DLD1 (cell line): Measurements from ENCODE around the gene ECE2.

Experiments used
- in situ Hi-C: cut with HindIII; loops from 2 replicates; pipeline ENCODE4 v1.10.0; 2017; ENCODE audit warnings: low sequenced_read_pairs

Gene ECE2

GRCh38 chr3:184239221-184239620 lies 36.6 kb upstream of the ECE2 start:
- in situ Hi-C loops: loop anchor here (25.0 kb wide), 1 partner anchor 352 kb away; the partner anchor contains the start of gene PARL

- in situ Hi-C loops: loop anchor here (25.0 kb wide), 1 partner anchor 352 kb away; the partner anchor contains the start of gene PARL
These were observed 36.1 kb upstream of the ECE2 start for GRCh38 chr3:184239708-184240107.

- in situ Hi-C loops: loop anchor here (25.0 kb wide), 1 partner anchor 353 kb away; the partner anchor contains the start of gene PARL
These were observed 35.3 kb upstream of the ECE2 start for GRCh38 chr3:184240384-184241140.

- in situ Hi-C loops: loop anchor here (25.0 kb wide), 1 partner anchor 354 kb away; the partner anchor contains the start of gene PARL
These were observed 34.7 kb upstream of the ECE2 start for GRCh38 chr3:184241141-184241446.

- in situ Hi-C loops: loop anchor here (25.0 kb wide), 1 partner anchor 354 kb away; the partner anchor contains the start of gene PARL
These were observed 34.1 kb upstream of the ECE2 start for GRCh38 chr3:184241447-184242296.

GRCh38 chr3:184242297-184242685 lies 33.5 kb upstream of the ECE2 start:
- in situ Hi-C loops: loop anchor here (25.0 kb wide), 1 partner anchor 355 kb away; the partner anchor contains the start of gene PARL

GRCh38 chr3:184248454-184249411 lies 27.1 kb upstream of the ECE2 start, which contains the start of gene ALG3:
Gene ALG3, minus strand, starts transcription at chr3:184248962. Its CDS starts 22 bp downstream, at chr3:184248940.
- in situ Hi-C loops: loop anchor here (25.0 kb wide), 1 partner anchor 361 kb away; the partner anchor contains the start of gene PARL

GRCh38 chr3:184249412-184250166 lies 26.2 kb upstream of the ECE2 start, which contains the start of gene EEF1AKMT4:
Gene EEF1AKMT4, plus strand, starts transcription at chr3:184249672. Its CDS starts 23 bp downstream, at chr3:184249695.
- in situ Hi-C loops: loop anchor here (25.0 kb wide), 1 partner anchor 362 kb away; the partner anchor contains the start of gene PARL

- in situ Hi-C loops: no loop called here
These were observed 25.5 kb upstream of the ECE2 start for GRCh38 chr3:184250167-184250828.

GRCh38 chr3:184255291-184256039 lies 20.4 kb upstream of the ECE2 start:
- in situ Hi-C loops: no loop called here

- in situ Hi-C loops: no loop called here
These were observed 18.5 kb upstream of the ECE2 start for GRCh38 chr3:184257083-184257915.

GRCh38 chr3:184258926-184259325 lies 16.9 kb upstream of the ECE2 start:
- in situ Hi-C loops: no loop called here

GRCh38 chr3:184259396-184259877 lies 16.4 kb upstream of the ECE2 start:
- in situ Hi-C loops: no loop called here

GRCh38 chr3:184259878-184260723 lies 15.7 kb upstream of the ECE2 start:
- in situ Hi-C loops: no loop called here

GRCh38 chr3:184260724-184261269 lies 15.0 kb upstream of the ECE2 start:
- in situ Hi-C loops: no loop called here

GRCh38 chr3:184261270-184261853 lies 14.5 kb upstream of the ECE2 start, which contains the start of gene CAMK2N2:
Gene CAMK2N2, minus strand, starts transcription at chr3:184261553. Its CDS starts 268 bp downstream, at chr3:184261285.
- in situ Hi-C loops: no loop called here
